Neural progenitor cell (in vitro differentiated cells): ENCODE data around the gene ERICH2.

ENCODE experiments used
- CTCF ChIP-seq: fragments of 200-600 bp; sonication (generic); IDR thresholded peaks from 2 replicates; pipeline ENCODE4 v1.5.1; 2017; ENCODE audit warnings: antibody characterized with exemption, mild to moderate bottlenecking
- EZH2 ChIP-seq: fragments of 200-600 bp; sonication (generic); IDR thresholded peaks from 2 replicates; pipeline ENCODE4 v1.6.1; 2017; ENCODE audit warnings: antibody characterized with exemption, mild to moderate bottlenecking, moderate library complexity
- EZH2phosphoT487 ChIP-seq: fragments of 200-600 bp; sonication (generic); IDR thresholded peaks from 2 replicates; pipeline ENCODE4 v1.6.1; 2017; ENCODE audit warnings: antibody characterized with exemption

GRCh38 chr2:170733798-170734600, 36.2 kb upstream of the ERICH2 start:
- TF ChIP-seq CTCF = no peak
- TF ChIP-seq EZH2 = no peak
- TF ChIP-seq EZH2phosphoT487 = no peak
